Heart right ventricle (tissue), 16 donors: ENCODE results near the gene WIPF1. TPM values are rescaled to one million over a fixed set of nuclear protein-coding genes. Genes with fewer than 3 reads are reported as not detected.

ENCODE experiments used
- ATAC-seq, 8 donors: fragments of 200-7000 bp; cut with Tn5 transposase; one replicate each; pipeline ENCODE4 v1.9.1; 2020; ENCODE audit warnings: mild to moderate bottlenecking in 8 of 8, moderate library complexity in 8 of 8, moderate number of reproducible peaks in 1 of 8
- DNase-seq, 2 donors: peaks; one replicate each; pipeline ENCODE4 v3.0.0-alpha.2; 2020
- H3K27ac ChIP-seq, 10 donors: fragments of 200-600 bp; sonication (generic) in 2 of 10; one replicate each; pipeline versions ENCODE4 v1.5.0 to v1.8.0; 2020 to 2022; ENCODE audit warnings: mild to moderate bottlenecking in 3 of 10
- H3K27me3 ChIP-seq, 7 donors: fragments of 200-600 bp; one replicate each; pipeline ENCODE4 v1.8.0; 2021 to 2022; ENCODE audit warnings: mild to moderate bottlenecking in 2 of 7
- H3K36me3 ChIP-seq, 9 donors: fragments of 200-600 bp; sonication (generic) in 1 of 9; one replicate each; pipeline versions ENCODE4 v1.5.0 to v1.8.0; 2020 to 2022; ENCODE audit warnings: mild to moderate bottlenecking in 2 of 9
- H3K4me1 ChIP-seq, 9 donors: fragments of 200-600 bp; sonication (generic) in 1 of 9; one replicate each; pipeline versions ENCODE4 v1.5.0 to v1.8.0; 2020 to 2022; ENCODE audit warnings: mild to moderate bottlenecking in 4 of 9
- H3K4me3 ChIP-seq, 10 donors: fragments of 200-600 bp; sonication (generic) in 2 of 10; one replicate each; pipeline versions ENCODE4 v1.5.0 to v1.8.0; 2020 to 2022; ENCODE audit warnings: mild to moderate bottlenecking in 7 of 10, moderate library complexity in 2 of 10
- H3K9me3 ChIP-seq, 11 donors: fragments of 200-600 bp in 10 of 11; sonication (generic) in 2 of 11; one replicate each; pipeline versions ENCODE4 v1.5.0 to v1.8.0; 2013 to 2022; ENCODE audit warnings: mild to moderate bottlenecking in 2 of 11, control low read depth in 1 of 11, moderate library complexity in 1 of 11
- CTCF ChIP-seq, 9 donors: fragments of 200-600 bp; sonication (generic) in 2 of 9; IDR thresholded peaks; one replicate each; pipeline versions ENCODE4 v1.5.0 to v1.8.0; 2021 to 2022; ENCODE audit warnings: antibody characterized with exemption in 9 of 9, mild to moderate bottlenecking in 5 of 9, moderate library complexity in 1 of 9
- WGBS, 2 donors: extraction: QIAGEN DNeasy Blood & Tissue Kit; methylation state at CpG; one replicate each; pipeline ENCODE4 v1.1.7; 2013; ENCODE audit warnings: inconsistent platforms in 1 of 2; 5-methylcytosine and 5-hydroxymethylcytosine counted together
- intact Hi-C, 10 donors: fragments of 100-400 bp; cut with DNase I; formaldehyde crosslinking; loops; one replicate each; pipeline versions ENCODE4 v1.11.1 to v1.14.2; 2022
- polyA plus RNA-seq, 2 donors: library from polyadenylated mRNA; stranded (reverse); fragments of 200-250 nt; gene quantifications; one replicate each; pipeline ENCODE4 v1.2.3, GENCODE V29; 2013
- total RNA-seq, 10 donors: library from RNA; stranded (reverse); fragmentation: NEBNext Ultra II Directional in 3 of 10; extraction: Animal tissue kit (Norgen Biotek cat#: 25700) in 3 of 10; gene quantifications; one replicate each; pipeline versions ENCODE4 v1.2.1 to v1.2.4, GENCODE V29; 2021 to 2023
- donor health status: Arrhythmogenic right ventricular cardiomyopathy.
- donor health status: ischemic (EF 13 %, LVEDD 7.1; RV severe dilation, severe dysfunction).
- donor health status: healthy with polysubstance abuse.
- donor health status: DM: no; HTN: yes; CAD: no.
- donor health status: DM: no; HTN: no; CAD: no.
- donor health status: ischemic (EF 25% LVEDD 6.9; RV normal size, moderate dysfunction).
- donor health status: ischemic (EF 25% LVEDD 5.7; RV mildly dilated, moderate dysfunction).
- donor health status: healthy.
- donor health status: DM: yes; HTN: yes; CAD: no.
- donor health status: Ischemic cardiomyopathy.
- donor health status: ischemic (EF 35%, LVEDD 5.7; RV mildly dilated, moderate dysfunction).
- donor health status: nonischemic (EF 11% LVEDD 7.7; RV severe dilation, severe dysfunction).
- donor health status: DM: yes; HTN: yes; CAD: no.
- donor health status: PGD.
- donor health status: ischemic (EF 29% LVEDD 5.4; RV normal size, mild dysfunction).
- donor health status: nonischemic (EF 23%, LVEDD 6.1; RV moderate dilation, normal function).

The WIPF1 gene
- total and polyA plus RNA-seq, 12 donors: 9.1 to 48.1 (median 15.6) TPM

DNA sequence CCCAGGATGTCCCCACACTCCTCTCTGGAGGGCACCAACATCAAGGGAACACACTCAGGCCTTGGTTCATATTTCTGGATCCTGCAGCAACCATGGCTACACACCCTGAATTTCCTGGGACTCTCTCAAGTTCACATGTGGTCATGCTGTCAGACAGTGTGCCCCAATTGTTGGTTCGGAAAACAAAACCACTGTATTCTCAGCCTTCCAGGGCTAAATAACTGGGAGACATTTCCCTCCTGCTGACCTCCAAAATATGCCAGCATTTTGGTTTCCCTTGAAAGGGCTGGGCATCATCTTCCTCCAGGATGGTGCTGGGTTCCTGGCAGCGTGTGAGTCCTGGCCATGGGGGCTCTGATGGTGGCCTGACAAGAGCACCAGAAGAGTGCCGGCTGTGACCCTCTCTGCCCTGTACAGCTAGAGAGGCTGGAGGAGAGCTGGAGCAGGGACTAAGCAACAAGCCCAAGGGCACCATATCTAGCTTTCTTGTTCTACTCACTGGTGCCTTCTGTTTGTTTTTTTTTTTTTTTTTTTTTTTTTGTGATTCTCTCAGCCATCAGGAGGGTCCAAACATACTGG is 37.5 kb upstream of the WIPF1 start:
- no peak for DNase-seq
- peak overlapping the region in 8 of 10 donors; percentile 44 to 93 (median 64) for H3K27ac ChIP-seq
- peak in 2 of 8 donors; percentile 5 to 55 for ATAC-seq
- TF ChIP-seq CTCF (IDR thresholded peaks at IDR 0.05): no peak
- H3K9me3 ChIP-seq: no peaks in the 10 kb centered on the region
- no peaks in the 10 kb centered on the region for H3K27me3 ChIP-seq
- H3K4me3 ChIP-seq: peak overlapping the region in 2 of 10 donors; percentile 35 to 57
- intact Hi-C loops: no loop called here
- 89 to 94% methylated on average over 3 of the region's 3 CpGs for WGBS, 2 donors
- H3K4me1 ChIP-seq: peaks cover 0 to 65% (median 40%) of the 10 kb centered on the region in 9 donors
- H3K36me3 ChIP-seq: peaks cover 0 to 10% (median 0%) of the 10 kb centered on the region in 9 donors

DNA sequence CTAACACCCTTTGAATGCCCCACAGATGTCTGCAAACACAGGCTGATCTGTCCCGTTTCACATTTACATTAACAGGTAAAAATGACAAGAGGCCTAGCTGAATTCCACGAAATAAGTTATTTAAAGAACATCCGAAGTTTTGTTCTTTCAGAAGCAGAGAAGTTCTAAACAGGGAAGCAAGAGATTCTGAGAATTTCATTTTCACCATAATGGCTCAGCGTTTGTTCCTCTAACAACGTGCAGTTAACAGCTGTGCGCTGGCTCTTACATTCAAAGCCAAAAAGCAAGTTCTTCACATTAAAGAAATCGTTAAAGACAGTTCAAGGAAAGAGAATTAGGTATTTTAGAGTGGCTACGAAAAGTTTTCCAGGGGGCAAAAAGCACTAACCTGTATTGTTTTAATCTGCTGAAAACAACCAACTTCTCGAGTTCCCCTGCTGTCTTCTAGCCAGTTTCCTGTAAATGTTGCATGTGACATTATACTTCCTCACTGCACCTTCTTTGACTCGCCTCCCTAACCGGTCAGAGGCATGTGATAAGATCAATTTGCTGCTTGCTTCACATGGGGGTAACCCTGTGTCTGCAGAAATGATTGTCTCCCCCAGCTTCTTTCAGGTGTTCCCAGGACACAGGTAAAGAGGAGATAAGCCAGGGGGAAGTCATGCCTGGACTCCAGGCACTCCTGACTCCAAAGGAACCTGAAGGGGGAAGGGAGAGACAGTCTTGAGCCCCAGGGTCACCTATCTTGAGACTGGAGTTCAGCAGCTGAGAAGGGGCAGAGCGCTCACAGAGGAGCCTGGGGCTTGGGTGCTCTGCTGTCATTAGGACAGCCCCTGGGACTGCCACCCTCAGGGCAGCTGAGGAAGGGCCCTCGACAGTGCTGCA is 36.8 kb upstream of the WIPF1 start:
- intact Hi-C loops: no loop called here

DNA sequence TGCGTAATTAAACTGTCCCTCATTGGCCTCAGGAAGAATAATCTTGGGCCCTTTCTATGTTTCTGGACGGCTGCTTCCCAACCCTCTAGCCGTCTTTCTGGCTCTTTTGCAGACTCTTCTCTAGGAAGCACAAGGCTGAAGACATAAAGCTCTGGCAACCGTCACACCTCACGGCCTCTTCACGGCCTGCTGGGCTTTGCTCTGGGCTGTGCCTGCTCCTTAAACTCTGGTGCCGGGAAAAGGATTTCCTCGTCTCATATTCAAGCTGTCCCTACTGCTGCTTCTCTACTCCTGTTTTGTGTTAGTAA is 36.0 kb upstream of the WIPF1 start:
- Histone ChIP-seq H3K9me3 (no peaks in the 10 kb centered on the region), H3K36me3 (peaks cover 0 to 26% (median 0%) of the 10 kb centered on the region in 9 donors), H3K27ac (peak overlapping the region in 9 of 10 donors; percentile 34 to 93 (median 61)), H3K27me3 (no peaks in the 10 kb centered on the region), H3K4me3 (peak overlapping the region in 7 of 10 donors; percentile 6 to 57 (median 34)), H3K4me1 (peaks cover 0 to 80% (median 51%) of the 10 kb centered on the region in 9 donors)
- 44 to 47% methylated on average over 8 of the region's 8 CpGs for WGBS, 2 donors
- ATAC-seq (peak in 6 of 8 donors; percentile 41 to 68 (median 52)), DNase-seq (no peak)
- intact Hi-C loops: no loop called here
- TF ChIP-seq CTCF (IDR thresholded peaks at IDR 0.05): no peak

More for the DNA sequence above, 36.8 kb upstream of the WIPF1 start:
- H3K27me3 ChIP-seq: no peaks in the 10 kb centered on the region
- TF ChIP-seq CTCF (IDR thresholded peaks at IDR 0.05): no peak
- peaks cover 0 to 72% (median 45%) of the 10 kb centered on the region in 9 donors for H3K4me1 ChIP-seq
- H3K27ac ChIP-seq: peak overlapping the region in 9 of 10 donors; percentile 38 to 93 (median 63)
- DNase-seq (no peak), ATAC-seq (peak; percentile 54 to 75 (median 60))
- peaks cover 0 to 18% (median 0%) of the 10 kb centered on the region in 9 donors for H3K36me3 ChIP-seq
- no peaks in the 10 kb centered on the region for H3K9me3 ChIP-seq
- 50 to 64% methylated on average over 13 of the region's 13 CpGs for WGBS, 2 donors
- peak overlapping the region in 6 of 10 donors; percentile 25 to 57 (median 34) for H3K4me3 ChIP-seq

DNA sequence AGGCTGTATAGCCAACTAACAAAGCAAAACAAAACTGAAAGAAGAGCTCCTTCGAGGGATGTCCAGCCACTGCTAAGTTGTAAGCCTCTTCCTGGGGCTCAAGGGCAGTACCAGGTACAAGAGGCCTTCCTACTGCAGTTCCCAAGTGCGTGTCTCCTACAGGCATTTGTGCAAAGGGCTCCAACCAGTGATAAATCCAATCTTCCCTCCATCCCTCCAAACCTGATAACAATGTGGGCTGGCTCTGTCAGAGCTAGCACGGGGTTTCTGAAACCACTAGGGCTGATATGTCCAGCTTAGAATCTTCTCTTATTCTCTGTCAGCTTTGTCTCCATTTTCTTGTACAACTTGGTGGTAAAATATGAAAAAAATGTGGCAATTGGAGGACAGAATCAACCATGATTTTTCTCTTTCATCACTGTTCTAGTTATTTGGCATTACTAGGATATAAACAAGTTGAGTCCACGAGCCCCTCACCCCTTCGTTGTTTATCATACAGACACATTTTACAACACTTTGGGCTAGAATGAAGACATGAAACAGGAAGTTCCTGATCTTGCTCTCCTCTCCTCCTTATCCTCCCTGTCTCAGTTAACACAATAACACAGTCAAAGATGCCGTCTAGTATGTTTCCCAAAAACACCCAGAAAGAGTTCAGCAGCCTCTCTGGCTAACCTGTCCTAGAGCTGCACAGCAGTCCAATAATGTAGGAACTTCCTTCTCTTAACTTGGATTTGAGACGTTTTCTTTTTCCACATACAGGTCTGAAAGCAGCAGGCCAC is 35.4 kb upstream of the WIPF1 start:
- ATAC-seq: peak in 5 of 8 donors; percentile 13 to 56 (median 47)

More for the DNA sequence above, 35.4 kb upstream of the WIPF1 start:
- peak overlapping the region in 9 of 10 donors; percentile 34 to 93 (median 61) for H3K27ac ChIP-seq
- peaks cover 0 to 85% (median 51%) of the 10 kb centered on the region in 9 donors for H3K4me1 ChIP-seq
- H3K36me3 ChIP-seq: peaks cover 0 to 31% (median 0%) of the 10 kb centered on the region in 9 donors
- no peaks in the 10 kb centered on the region for H3K27me3 ChIP-seq
- WGBS, 2 donors: 41 to 45% methylated on average over 7 of the region's 7 CpGs
- peak overlapping the region in 7 of 10 donors; percentile 6 to 57 (median 34) for H3K4me3 ChIP-seq
- no peak for TF ChIP-seq CTCF (IDR thresholded peaks at IDR 0.05)
- intact Hi-C loops: no loop called here
- no peak for DNase-seq
- no peaks in the 10 kb centered on the region for H3K9me3 ChIP-seq
